ENCODE results near the gene P4HA2.

Gene P4HA2

GRCh38 chr5:132227485-132228240 lies at the start of gene P4HA2:
Gene P4HA2 (minus strand): TSS chr5:132227853. CDS start chr5:132218626, 9,227 bp downstream.
- no peaks in the 10 kb centered on the region for H3K36me3 ChIP-seq (ENCODE audit: insufficient read depth, low read length)
- peaks cover 13% of the 10 kb centered on the region for H3K4me1 ChIP-seq (ENCODE audit: insufficient read depth, low read length)
- H3K9me3 ChIP-seq (ENCODE audit: control insufficient read depth, insufficient read depth, low read length), result no peaks in the 10 kb centered on the region
- H3K9ac ChIP-seq (ENCODE audit: low read depth, low read length), result peak within 1 kb of the TSS; percentile 42

- Histone ChIP-seq H3K9me3 (ENCODE audit: control insufficient read depth, insufficient read depth, low read length) (no peaks in the 10 kb centered on the region), H3K4me1 (ENCODE audit: insufficient read depth, low read length) (peaks cover 8% of the 10 kb centered on the region), H3K36me3 (ENCODE audit: insufficient read depth, low read length) (no peaks in the 10 kb centered on the region), H3K9ac (ENCODE audit: low read depth, low read length) (no peak overlapping the region)
Measured at GRCh38 chr5:132277256-132277655, 49.6 kb upstream of the P4HA2 start.

DNA sequence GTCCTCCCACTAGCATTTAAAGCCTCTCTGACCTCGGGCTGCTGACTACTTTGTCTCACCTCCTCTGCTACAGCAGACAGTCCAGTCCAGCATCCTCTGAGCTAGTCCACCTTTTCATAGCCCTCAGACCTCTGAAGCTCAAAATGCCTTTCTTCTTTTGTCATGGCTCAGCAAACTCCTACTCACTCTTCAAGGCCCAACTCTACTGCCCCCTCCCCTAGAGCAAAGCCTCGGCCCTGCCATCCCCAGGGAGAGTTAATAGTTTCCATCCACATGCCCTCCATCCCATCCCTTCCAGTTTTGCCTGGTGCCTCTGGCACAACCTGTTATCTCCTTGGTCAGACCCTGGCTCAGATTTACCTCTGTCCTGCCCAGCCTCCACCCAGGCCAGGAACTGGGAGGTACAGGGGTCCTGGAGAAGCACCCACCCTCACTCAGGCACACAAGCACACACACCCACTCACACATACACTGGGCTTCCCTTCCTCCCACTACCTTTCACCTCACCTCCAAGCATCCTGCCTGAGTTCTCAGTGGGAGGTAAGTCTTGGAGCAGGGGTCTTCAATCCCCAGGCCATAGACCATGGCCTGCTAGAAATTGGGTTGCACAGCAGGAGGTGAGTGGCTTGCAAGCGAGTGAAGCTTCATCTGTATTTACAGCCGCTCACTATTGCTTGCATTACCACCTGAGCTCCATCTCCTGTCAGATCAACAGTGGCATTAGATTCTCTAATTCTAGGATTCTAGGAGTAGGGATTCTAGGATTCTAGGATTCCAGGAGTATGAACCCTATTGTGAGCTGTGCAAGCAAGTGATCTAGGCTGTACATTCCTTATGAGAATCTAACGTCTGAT lies 47.9 kb upstream of the P4HA2 start:
- H3K9me3 ChIP-seq (ENCODE audit: control insufficient read depth, insufficient read depth, low read length), result no peaks in the 10 kb centered on the region
- H3K4me1 ChIP-seq (ENCODE audit: insufficient read depth, low read length), result peaks cover 8% of the 10 kb centered on the region
- no peaks in the 10 kb centered on the region for H3K36me3 ChIP-seq (ENCODE audit: insufficient read depth, low read length)
- no peak overlapping the region for H3K9ac ChIP-seq (ENCODE audit: low read depth, low read length)

DNA sequence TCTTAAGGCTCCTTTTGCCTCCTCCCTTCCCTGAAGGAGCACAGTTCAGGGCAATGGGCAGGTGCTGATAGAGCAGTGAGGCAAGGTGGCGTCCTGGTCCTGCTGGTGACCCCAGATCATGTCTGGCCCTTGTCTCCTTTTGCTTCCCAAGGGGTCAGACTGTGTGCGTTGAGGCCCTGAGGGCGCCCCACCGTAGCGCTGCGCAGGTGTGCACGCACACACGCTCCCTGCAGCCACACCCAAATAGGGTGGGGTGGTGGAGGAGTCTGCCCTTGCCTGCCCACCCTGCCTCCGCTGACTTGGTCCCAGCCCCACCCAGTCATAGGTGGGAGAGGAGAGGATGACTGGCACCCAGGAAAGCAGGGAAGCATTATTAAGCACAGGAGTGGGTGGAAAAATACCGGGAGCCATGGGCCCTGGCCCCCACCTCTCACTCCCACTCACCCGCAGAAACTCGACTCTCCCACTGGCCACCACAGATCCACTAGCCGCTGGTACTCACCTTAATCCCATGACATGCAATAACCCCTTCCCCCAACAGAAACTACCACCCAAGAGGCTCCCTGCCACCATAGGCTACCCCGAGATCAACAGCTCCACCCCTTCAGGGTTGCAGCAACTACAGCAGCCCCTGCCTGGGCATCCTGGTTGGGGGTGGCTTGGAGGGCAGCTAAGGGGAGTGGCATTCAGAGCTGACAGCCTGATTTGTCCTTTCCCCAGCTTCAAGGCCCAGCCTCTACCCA lies 46.6 kb upstream of the P4HA2 start:
- H3K36me3 ChIP-seq (ENCODE audit: insufficient read depth, low read length), result no peaks in the 10 kb centered on the region
- no peaks in the 10 kb centered on the region for H3K9me3 ChIP-seq (ENCODE audit: control insufficient read depth, insufficient read depth, low read length)
- H3K4me1 ChIP-seq (ENCODE audit: insufficient read depth, low read length), result peaks cover 12% of the 10 kb centered on the region
- no peak overlapping the region for H3K9ac ChIP-seq (ENCODE audit: low read depth, low read length)

DNA sequence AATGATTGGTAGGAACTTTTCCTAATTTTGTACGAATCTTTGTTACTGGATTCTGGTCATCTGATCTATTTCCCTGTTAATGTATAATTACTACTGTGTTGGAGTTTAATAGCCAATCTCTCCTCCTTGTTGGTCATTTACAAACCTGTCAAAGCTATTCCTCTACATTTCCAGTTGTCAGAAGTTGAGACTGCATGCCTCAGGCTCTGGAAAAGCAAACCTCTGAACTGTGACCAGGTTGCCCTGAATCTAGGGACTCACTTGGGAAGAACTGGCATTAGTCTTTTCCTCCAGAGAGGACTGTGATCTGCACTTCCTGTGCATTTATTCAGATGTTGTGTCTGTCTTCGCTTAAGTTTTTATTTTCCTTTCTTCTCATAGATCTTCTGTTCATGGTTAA lies 46.0 kb upstream of the P4HA2 start:
- Histone ChIP-seq H3K36me3 (ENCODE audit: insufficient read depth, low read length) (no peaks in the 10 kb centered on the region), H3K4me1 (ENCODE audit: insufficient read depth, low read length) (peaks cover 16% of the 10 kb centered on the region), H3K9ac (ENCODE audit: low read depth, low read length) (no peak overlapping the region), H3K9me3 (ENCODE audit: control insufficient read depth, insufficient read depth, low read length) (no peaks in the 10 kb centered on the region)

DNA sequence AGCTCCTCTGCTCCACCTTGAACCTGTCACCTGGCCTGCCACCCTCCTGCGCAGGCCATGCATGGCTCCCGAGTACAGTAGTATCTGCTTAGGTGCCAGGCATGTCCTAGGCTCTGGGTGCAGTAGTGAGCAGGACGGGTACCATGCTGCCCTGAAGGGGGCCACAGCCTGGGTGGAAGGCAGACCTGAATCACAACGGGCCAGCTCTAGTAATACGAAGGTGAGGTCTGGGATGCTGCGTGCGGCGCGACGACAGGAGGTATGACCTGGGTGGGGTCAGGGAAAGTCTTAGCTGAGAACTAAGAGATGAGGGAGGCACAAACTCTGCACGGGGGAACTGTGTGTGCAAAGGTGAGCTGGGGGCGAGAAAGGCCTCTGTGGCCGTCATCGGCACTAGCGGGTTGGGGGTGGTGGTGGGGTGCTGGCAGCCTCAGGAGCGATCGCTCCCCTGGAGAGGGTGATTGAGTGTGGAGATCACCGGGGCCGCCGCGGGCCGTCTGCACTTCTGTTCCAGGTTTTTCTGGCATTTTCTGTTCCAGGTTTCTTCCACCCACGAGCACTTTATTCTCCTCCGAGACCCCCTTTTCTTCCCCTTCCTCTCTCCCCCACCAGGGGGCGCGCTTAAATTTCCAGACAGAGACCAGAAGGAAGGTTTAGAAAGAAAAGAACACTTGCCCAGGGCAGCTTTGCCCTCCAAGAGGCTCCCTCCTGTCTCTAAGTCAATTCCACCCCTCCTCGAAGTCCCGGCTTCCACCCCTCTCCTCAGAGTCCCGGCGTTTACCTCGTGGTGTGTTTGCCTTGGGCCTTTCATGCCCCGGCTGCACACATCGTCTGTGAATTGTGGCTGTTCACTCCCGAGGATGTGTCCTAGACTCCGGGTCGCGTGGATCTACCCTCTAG lies 44.9 kb upstream of the P4HA2 start:
- no peaks in the 10 kb centered on the region for H3K36me3 ChIP-seq (ENCODE audit: insufficient read depth, low read length)
- H3K9me3 ChIP-seq (ENCODE audit: control insufficient read depth, insufficient read depth, low read length), result no peaks in the 10 kb centered on the region
- H3K9ac ChIP-seq (ENCODE audit: low read depth, low read length), result no peak overlapping the region
- H3K4me1 ChIP-seq (ENCODE audit: insufficient read depth, low read length), result peaks cover 8% of the 10 kb centered on the region; the same call in 1 of the 2 replicates

DNA sequence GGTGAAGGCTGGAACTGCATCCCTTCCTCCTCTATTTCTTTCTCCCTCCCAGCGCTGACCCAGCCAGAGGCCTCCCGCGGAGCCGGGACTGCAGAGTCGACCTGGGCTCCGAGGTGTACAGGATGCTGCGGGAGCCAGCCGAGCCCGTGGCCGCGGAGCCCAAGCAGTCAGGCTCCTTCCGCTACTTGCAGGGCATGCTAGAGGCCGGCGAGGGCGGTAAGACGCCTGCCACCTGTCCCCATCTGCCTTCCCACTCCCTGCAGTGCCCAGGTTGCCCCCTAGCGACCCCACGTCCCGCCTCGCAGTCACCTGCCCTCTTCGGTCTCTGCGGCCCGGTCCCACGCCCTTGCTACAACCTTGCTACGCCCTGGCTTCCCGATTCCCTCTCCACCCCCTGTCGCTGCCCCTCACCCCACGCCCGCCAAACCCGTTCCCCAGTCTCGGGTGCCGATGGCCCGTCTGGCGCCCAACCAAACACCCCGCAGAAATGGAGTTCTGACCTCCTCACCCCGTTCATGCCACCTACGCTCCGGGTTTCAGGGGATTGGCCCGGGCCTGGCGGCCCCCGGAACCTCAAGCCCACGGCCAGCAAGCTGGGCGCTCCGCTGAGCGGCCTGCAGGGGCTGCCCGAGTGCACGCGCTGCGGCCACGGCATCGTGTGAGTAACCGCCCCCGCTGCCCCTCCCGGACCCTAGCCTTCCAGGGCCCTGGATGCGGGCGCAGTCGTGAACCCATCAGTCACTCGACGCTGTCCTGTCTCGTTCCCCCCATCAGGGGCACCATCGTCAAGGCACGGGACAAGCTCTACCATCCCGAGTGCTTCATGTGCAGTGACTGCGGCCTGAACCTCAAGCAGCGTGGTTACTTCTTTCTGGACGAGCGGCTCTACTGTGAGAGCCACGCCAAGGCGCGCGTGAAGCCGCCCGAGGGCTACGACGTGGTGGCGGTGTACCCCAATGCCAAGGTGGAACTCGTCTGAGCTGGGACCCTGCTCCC lies 43.9 kb upstream of the P4HA2 start:
- peaks cover 8% of the 10 kb centered on the region; the same call in 1 of the 2 replicates for H3K4me1 ChIP-seq (ENCODE audit: insufficient read depth, low read length)
- no peaks in the 10 kb centered on the region for H3K9me3 ChIP-seq (ENCODE audit: control insufficient read depth, insufficient read depth, low read length)
- no peaks in the 10 kb centered on the region for H3K36me3 ChIP-seq (ENCODE audit: insufficient read depth, low read length)
- no peak overlapping the region for H3K9ac ChIP-seq (ENCODE audit: low read depth, low read length)

- no peaks in the 10 kb centered on the region for H3K9me3 ChIP-seq (ENCODE audit: control insufficient read depth, insufficient read depth, low read length)
- H3K9ac ChIP-seq (ENCODE audit: low read depth, low read length), result no peak overlapping the region
- H3K36me3 ChIP-seq (ENCODE audit: insufficient read depth, low read length), result no peaks in the 10 kb centered on the region
- peaks cover 8% of the 10 kb centered on the region; the same call in 1 of the 2 replicates for H3K4me1 ChIP-seq (ENCODE audit: insufficient read depth, low read length)
Measured at GRCh38 chr5:132270706-132271105, 43.1 kb upstream of the P4HA2 start.

DNA sequence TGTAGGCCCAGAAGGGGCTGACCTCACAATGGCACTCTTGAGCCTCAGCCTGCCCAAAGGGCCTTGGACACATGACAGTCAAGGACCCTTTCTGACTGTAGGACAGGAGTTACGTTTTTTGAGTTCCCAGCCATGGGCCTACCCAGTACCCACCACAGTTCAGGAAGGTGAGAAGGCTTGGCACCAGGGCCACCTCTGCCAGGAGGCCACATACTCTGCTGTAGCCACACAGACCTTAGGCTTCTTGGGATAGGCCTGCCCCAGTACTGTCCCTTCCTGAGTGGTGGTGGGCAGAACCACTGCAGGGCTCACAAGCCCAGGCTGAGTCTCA lies 42.6 kb upstream of the P4HA2 start:
- no peaks in the 10 kb centered on the region for H3K36me3 ChIP-seq (ENCODE audit: insufficient read depth, low read length)
- H3K4me1 ChIP-seq (ENCODE audit: insufficient read depth, low read length), result peaks cover 8% of the 10 kb centered on the region; the same call in 1 of the 2 replicates
- H3K9ac ChIP-seq (ENCODE audit: low read depth, low read length), result no peak overlapping the region
- no peaks in the 10 kb centered on the region for H3K9me3 ChIP-seq (ENCODE audit: control insufficient read depth, insufficient read depth, low read length)

DNA sequence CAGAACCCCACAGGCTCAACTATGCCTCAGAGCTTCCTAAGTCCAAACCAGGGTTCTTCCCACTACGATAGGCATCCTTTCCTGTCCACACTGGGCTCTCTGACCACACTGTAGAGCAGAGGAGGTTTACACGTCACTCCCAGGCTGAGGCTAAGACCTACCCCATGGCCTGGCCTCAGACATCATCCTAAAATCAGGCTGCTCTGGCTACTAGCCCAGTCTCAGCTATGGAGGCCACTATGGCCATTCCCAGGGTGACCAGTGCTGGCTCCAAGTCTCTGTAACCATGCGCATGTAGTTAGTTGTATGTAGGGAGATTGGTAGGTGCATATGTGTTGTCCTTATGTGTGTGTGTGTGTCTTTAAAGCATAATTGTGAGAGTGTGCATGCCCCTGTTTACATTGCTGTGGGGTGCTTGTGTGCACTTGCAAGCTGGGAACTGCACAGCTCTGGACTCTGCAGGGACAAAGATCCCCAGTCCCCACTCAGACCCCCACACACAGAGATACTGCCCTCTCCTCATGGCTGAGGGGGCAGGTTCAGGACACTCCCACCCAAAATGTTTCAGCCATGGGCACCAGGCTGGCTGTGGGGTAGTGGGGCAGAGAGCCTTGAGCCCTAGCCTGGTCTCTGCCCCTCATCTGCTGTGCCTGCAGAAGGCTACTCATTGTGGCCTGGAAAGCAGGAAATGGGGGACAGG lies 42.1 kb upstream of the P4HA2 start:
- no peak overlapping the region for H3K9ac ChIP-seq (ENCODE audit: low read depth, low read length)
- H3K36me3 ChIP-seq (ENCODE audit: insufficient read depth, low read length), result no peaks in the 10 kb centered on the region
- peaks cover 8% of the 10 kb centered on the region; the same call in 1 of the 2 replicates for H3K4me1 ChIP-seq (ENCODE audit: insufficient read depth, low read length)
- H3K9me3 ChIP-seq (ENCODE audit: control insufficient read depth, insufficient read depth, low read length), result no peaks in the 10 kb centered on the region

DNA sequence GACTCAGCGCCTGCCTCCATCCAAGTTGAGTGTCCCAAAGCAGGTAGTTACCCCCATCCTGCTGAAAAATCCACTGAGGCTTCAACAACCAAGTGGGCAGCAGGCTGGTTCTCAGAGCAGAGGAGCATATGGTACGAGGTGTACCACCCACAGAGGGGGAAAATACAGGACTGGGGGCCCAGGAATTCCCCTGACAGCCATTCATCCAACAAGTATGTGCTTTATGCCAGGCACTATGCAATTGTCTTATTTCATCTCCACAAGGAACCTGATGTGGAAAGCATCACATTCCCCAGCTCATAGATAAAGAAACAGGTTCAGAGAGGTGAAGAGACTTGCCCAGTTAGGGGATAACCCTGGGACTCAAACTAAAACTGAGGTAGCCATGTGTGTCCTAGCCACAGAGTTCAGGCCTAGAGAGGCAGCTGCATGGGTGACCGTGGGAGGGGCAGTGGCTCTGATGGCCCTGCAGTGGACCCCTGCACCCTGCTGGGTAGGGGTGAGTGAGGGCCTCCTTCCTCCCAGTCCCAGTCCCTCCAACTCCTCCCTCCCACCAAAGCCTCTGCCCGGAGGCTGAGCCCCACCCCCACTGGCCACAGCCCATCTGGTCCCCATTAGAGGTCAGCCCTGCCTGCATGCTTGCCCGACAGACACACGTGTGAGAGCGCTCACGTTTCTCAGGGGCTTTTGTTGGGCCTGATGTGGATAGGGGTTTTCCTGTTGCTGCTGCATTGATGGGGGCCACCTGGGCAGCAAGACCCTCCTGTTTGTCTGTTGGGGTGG lies 41.3 kb upstream of the P4HA2 start:
- no peaks in the 10 kb centered on the region for H3K9me3 ChIP-seq (ENCODE audit: control insufficient read depth, insufficient read depth, low read length)
- no peak overlapping the region for H3K9ac ChIP-seq (ENCODE audit: low read depth, low read length)
- H3K4me1 ChIP-seq (ENCODE audit: insufficient read depth, low read length), result peaks cover 8% of the 10 kb centered on the region; the same call in 1 of the 2 replicates
- no peaks in the 10 kb centered on the region for H3K36me3 ChIP-seq (ENCODE audit: insufficient read depth, low read length)
